OCI-LY7 (cell line): Measurements from ENCODE around the gene LSR. TPM values are rescaled to one million over a fixed set of nuclear protein-coding genes. Genes with fewer than 3 reads are reported as not detected.

ENCODE experiments used
- BruUV-seq: library from RNA; stranded (reverse); fragments of 400-500 nt; replicated peaks from 2 replicates; lab custom pipeline; 2021; lab: Mats Ljungman, UMichigan
- CTCF ChIA-PET: fragments of 300-600 bp; sonication (Branson Sonifier 250); formaldehyde crosslinking; loops from one replicate; lab custom pipeline; 2022; ENCODE audit warnings: antibody characterized with exemption; ENCODE audit not compliant: unreplicated experiment; lab: Charles Lee
- POLR2A ChIA-PET: fragments of 300-600 bp; sonication (Branson Sonifier 250); formaldehyde crosslinking; loops from one replicate; lab custom pipeline; 2022; ENCODE audit warnings: antibody characterized with exemption; lab: Charles Lee
- DNase-seq: peaks from one replicate; pipeline ENCODE4 v3.0.0-alpha.2; 2015; ENCODE audit warnings: low spot score
- H2AFZ ChIP-seq: fragments of 200-600 bp; sonication (generic), shearing (Covaris generic); 2 replicates; pipeline ENCODE4 v1.6.1; 2014; ENCODE audit warnings: mild to moderate bottlenecking, antibody characterized with exemption, low read length, moderate library complexity
- H3K27ac ChIP-seq: fragments of 200-600 bp; sonication (generic); 2 replicates; pipeline ENCODE4 v1.5.1; 2014; ENCODE audit warnings: mixed run types, low read depth, mild to moderate bottlenecking, moderate library complexity, low read length, inconsistent platforms; ENCODE audit not compliant: poor library complexity, severe bottlenecking
- H3K36me3 ChIP-seq: fragments of 200-600 bp; sonication (generic); 2 replicates; pipeline ENCODE4 v1.6.1; 2014; ENCODE audit warnings: mild to moderate bottlenecking, antibody characterized with exemption, low read length, moderate library complexity, mixed read lengths; ENCODE audit not compliant: insufficient read depth
- H3K4me1 ChIP-seq: fragments of 200-600 bp; sonication (generic); 2 replicates; pipeline ENCODE4 v1.5.1; 2014; ENCODE audit warnings: mild to moderate bottlenecking, low read length; ENCODE audit not compliant: insufficient read depth, poor library complexity, severe bottlenecking
- H3K4me2 ChIP-seq: fragments of 200-600 bp; sonication (generic); 2 replicates; pipeline ENCODE4 v1.6.1; 2014; ENCODE audit warnings: mild to moderate bottlenecking, low read length
- H3K4me3 ChIP-seq: fragments of 200-600 bp; sonication (generic); 2 replicates; pipeline ENCODE4 v1.5.1; 2014; ENCODE audit warnings: mild to moderate bottlenecking, low read depth, low read length; ENCODE audit not compliant: poor library complexity, severe bottlenecking
- H3K79me2 ChIP-seq: fragments of 200-600 bp; sonication (generic); 2 replicates; pipeline ENCODE4 v1.6.1; 2016; ENCODE audit warnings: low read depth, mild to moderate bottlenecking, low read length, moderate library complexity, mixed read lengths; ENCODE audit not compliant: insufficient read depth
- H3K9me2 ChIP-seq: fragments of 200-600 bp; sonication (generic); 2 replicates; pipeline ENCODE4 v1.6.1; 2016; ENCODE audit warnings: mild to moderate bottlenecking, low read length, mixed read lengths; ENCODE audit not compliant: insufficient read depth
- H3K9me3 ChIP-seq: fragments of 200-600 bp; sonication (generic); 2 replicates; pipeline ENCODE4 v1.6.1; 2014; ENCODE audit warnings: mild to moderate bottlenecking, mixed run types, low read length, mixed read lengths
- H4K20me1 ChIP-seq: fragments of 200-600 bp; sonication (generic); 2 replicates; pipeline ENCODE4 v1.6.1; 2014; ENCODE audit warnings: mild to moderate bottlenecking, antibody characterized with exemption, low read length, moderate library complexity, mixed read lengths; ENCODE audit not compliant: insufficient read depth
- EZH2phosphoT487 ChIP-seq: fragments of 200-600 bp; sonication (generic); IDR thresholded peaks from 2 replicates; pipeline ENCODE4 v1.6.1; 2018; ENCODE audit warnings: low read depth, borderline replicate concordance, mild to moderate bottlenecking, mixed run types, antibody characterized with exemption, low read length, moderate library complexity, mixed read lengths
- intact Hi-C: fragments of 100-400 bp; cut with micrococcal nuclease; formaldehyde crosslinking; loops from one replicate; pipeline ENCODE4 v1.10.0; 2022; ENCODE audit not compliant: unreplicated experiment
- total RNA-seq, 2 experiments: library from RNA; depleted of rRNA in 1 of 2; stranded (reverse); fragments of >200 nt in 1 of 2; shearing (Covaris generic) in 1 of 2; gene quantifications; 2 replicates each; pipeline ENCODE4 v1.2.3, GENCODE V29; 2014 to 2022
- TF ChIP-seq, protein P1 (sequence below): fragments of 200-600 bp; sonication (generic); conservative IDR thresholded peaks from 2 replicates; pipeline ENCODE4 v1.5.1; 2014; ENCODE audit warnings: mild to moderate bottlenecking, antibody characterized with exemption, low read length, moderate library complexity, mixed read lengths

Gene LSR
- total RNA-seq, 2 experiments from 2014 or later = 15.0 to 33.6 TPM

DNA sequence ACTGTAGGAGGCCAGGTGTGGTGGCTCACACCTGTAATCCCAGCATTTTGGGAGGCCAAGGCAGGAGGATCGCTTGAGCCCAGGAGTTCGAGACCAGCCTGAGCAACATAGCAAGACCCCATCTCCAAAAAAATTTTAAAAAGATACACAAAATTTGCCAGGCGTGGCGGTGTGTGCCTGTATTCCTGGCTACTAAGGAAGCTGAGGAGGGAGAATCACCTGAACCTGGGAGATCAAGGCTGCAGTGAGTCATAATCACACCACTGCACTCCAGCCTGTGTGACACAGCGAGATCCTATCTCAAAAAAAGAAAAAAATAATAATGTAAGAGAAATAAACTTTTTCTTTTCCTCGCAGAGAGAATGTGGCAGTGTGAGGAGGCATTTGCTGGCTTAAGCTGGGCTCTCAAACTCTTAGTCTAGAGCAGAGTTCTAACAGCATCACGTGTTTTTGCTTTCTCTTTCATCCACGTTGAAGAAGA, 41.4 kb upstream of the LSR start:
- H3K9me2 ChIP-seq = no peaks in the 10 kb centered on the region
- peaks cover 4% of the 10 kb centered on the region; the same call in 1 of the 2 replicates for H3K9me3 ChIP-seq
- no peak overlapping the region; the same call in 1 of the 2 replicates for H2AFZ ChIP-seq
- BruUV-seq = no TSS peak
- no peak for DNase-seq
- peak overlapping the region; percentile 81 for H3K4me2 ChIP-seq
- intact Hi-C loops = no loop called here
- ChIA-PET POLR2A (interaction anchor here (0.5 kb wide), 1 partner anchor 68 kb away, joined by 3 read pairs; no protein-coding TSS in a partner anchor), CTCF (no interaction called here)
- H3K79me2 ChIP-seq = no peaks in the 10 kb centered on the region
- TF ChIP-seq, protein P1, sequence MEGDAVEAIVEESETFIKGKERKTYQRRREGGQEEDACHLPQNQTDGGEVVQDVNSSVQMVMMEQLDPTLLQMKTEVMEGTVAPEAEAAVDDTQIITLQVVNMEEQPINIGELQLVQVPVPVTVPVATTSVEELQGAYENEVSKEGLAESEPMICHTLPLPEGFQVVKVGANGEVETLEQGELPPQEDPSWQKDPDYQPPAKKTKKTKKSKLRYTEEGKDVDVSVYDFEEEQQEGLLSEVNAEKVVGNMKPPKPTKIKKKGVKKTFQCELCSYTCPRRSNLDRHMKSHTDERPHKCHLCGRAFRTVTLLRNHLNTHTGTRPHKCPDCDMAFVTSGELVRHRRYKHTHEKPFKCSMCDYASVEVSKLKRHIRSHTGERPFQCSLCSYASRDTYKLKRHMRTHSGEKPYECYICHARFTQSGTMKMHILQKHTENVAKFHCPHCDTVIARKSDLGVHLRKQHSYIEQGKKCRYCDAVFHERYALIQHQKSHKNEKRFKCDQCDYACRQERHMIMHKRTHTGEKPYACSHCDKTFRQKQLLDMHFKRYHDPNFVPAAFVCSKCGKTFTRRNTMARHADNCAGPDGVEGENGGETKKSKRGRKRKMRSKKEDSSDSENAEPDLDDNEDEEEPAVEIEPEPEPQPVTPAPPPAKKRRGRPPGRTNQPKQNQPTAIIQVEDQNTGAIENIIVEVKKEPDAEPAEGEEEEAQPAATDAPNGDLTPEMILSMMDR = no peak
- TF ChIP-seq EZH2phosphoT487 = no peak
- H3K27ac ChIP-seq = peak overlapping the region; percentile 94
- no peaks in the 10 kb centered on the region for H3K36me3 ChIP-seq
- peaks cover 83% of the 10 kb centered on the region for H3K4me1 ChIP-seq
- H3K4me3 ChIP-seq = peak overlapping the region; percentile 53
- no peaks in the 10 kb centered on the region for H4K20me1 ChIP-seq

DNA sequence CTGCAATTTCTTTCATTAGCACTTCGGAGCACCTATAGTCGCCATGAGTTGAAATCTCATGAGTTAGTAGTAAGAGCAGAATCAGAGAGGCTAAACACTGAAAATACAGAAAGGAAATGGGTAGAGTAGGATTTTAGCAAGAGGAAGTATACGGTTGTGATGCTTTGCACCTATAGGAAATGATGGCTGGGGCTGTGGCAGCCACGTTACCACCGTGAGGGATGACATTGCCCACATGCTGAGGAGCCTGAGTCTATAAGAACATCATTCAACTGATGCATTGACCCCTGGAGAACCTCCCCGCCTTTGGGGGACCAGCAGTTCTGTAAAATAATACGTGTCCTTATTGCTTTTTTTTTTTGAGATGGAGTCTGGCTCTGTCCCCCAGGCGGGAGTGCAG, 40.7 kb upstream of the LSR start:
- intact Hi-C loops = no loop called here
- no peaks in the 10 kb centered on the region for H4K20me1 ChIP-seq
- BruUV-seq = no TSS peak
- peak overlapping the region; percentile 94 for H3K27ac ChIP-seq
- no peak for TF ChIP-seq EZH2phosphoT487
- TF ChIP-seq, protein P1 = no peak
- peak overlapping the region; percentile 81 for H3K4me2 ChIP-seq
- no peak for DNase-seq
- H3K9me3 ChIP-seq = peaks cover 4% of the 10 kb centered on the region; the same call in 1 of the 2 replicates
- H2AFZ ChIP-seq = no peak overlapping the region; the same call in 1 of the 2 replicates
- H3K4me1 ChIP-seq = peaks cover 87% of the 10 kb centered on the region
- no peaks in the 10 kb centered on the region for H3K79me2 ChIP-seq
- no peak overlapping the region for H3K4me3 ChIP-seq
- CTCF ChIA-PET = no interaction called here
- H3K9me2 ChIP-seq = no peaks in the 10 kb centered on the region
- no peaks in the 10 kb centered on the region for H3K36me3 ChIP-seq
- POLR2A ChIA-PET = no interaction called here

DNA sequence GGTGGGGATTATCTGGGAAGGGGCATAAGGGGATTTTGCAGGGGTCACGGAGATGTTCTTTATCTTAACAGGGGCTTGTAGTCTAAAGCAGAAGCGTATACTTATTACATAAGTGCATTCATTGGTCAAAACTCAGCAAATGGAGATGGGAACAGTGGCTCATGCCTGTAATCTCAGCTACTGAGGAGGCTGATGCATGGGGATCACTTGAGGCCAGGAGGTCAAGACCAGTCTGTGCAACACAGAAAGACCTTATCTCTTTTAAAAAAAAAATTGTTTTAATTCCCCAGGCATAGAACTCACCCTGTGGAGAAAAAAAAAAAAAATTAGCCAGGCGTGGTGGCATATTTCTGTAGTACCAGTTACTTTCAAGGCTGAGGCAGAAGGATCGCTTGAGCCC, 39.2 kb upstream of the LSR start:
- TF ChIP-seq, protein P1 = no peak
- no peak for TF ChIP-seq EZH2phosphoT487
- Histone ChIP-seq H3K79me2 (no peaks in the 10 kb centered on the region), H4K20me1 (no peaks in the 10 kb centered on the region), H3K4me3 (no peak overlapping the region), H3K4me1 (peaks cover 89% of the 10 kb centered on the region), H3K9me2 (no peaks in the 10 kb centered on the region), H3K27ac (peak overlapping the region; percentile 83), H3K36me3 (no peaks in the 10 kb centered on the region), H3K9me3 (peaks cover 4% of the 10 kb centered on the region; the same call in 1 of the 2 replicates), H3K4me2 (peak overlapping the region; percentile 50), H2AFZ (peak overlapping the region; percentile 11; the same call in 1 of the 2 replicates)
- POLR2A ChIA-PET = no interaction called here
- BruUV-seq = no TSS peak
- DNase-seq = no peak
- intact Hi-C loops = loop anchor here (2.0 to 5.0 kb wide), 2 partner anchors 55 to 88 kb away; partner anchors contain the start of gene FXYD5
- CTCF ChIA-PET = no interaction called here
